HG03439 (cell line): Measurements from ENCODE around the gene TJP1.
"Not testable (repeated sequence)": the region's sequence is repeated elsewhere in the genome, so short reads cannot be mapped to it uniquely, and the experiment has no call there.

Experiments used
- ATAC-seq: cut with Tn5 transposase; IDR thresholded peaks from one replicate; pipeline ENCODE4 v1.9.1; 2021; ENCODE audit warnings: mild to moderate bottlenecking, moderate library complexity; ENCODE audit not compliant: unreplicated experiment

Gene TJP1

DNA sequence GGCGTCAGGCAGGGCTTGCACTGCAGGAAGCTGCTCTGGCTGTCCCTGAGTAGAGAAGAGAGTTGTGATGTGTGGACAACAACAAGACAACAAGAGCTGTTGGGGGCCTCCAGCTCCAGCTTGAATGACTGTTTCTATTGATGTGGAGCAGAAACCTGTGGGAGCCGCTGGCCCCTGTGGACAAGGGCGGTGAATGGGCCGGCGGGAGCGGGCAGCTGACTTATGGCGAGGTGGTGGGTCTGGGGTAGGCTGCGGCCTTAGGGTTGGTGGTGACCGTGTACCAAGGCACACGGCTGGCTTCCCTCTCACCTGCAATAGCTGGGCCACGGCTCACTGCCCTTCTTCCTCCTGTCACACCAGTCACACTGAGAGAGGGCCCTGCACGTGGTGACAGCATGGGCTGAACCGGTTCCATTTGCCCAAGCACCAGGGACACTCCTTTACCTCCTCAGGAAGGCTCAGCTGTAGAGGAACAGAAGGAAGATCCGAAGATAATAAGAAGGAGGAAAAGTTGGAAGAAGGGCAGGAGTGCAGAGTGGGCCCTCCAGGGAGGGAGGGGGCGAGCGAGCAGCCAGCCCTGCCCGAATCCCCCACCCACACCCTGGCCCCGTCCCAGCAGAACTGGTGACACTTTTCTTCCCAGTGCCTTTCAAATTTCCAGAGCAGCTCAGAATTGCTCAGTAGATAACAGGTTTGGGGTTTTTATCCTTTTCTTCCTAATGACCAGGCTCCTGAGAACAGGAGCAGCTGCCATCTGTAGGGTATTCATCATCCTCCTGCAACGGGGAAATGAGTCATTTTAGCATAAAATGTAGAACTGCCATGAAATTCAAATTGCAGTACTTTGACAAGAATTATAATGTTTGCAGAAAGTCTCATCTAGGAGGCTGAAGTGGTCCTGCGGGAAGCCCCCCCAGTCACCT is 136.9 kb downstream of the TJP1 start:
- ATAC-seq = no peak

DNA sequence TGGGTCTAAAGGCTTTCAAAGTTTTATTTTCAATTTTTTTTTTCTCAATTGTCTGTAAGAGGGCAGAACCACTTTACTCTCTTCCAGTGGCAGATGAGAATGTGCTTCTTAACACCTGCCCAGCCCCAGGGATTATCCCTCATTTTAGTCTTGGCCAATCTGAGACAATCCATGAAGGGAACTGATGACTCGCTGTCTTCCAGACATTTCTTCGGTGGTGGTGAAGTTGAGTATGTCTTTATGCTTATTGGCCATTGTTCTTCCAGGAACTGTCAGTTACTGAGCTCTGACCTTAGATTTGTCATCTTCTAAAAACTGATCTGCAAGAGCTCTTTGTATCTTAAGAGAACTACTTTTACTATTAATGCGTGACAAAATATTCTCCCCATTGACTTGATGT is 139.5 kb downstream of the TJP1 start:
- no peak for ATAC-seq

DNA sequence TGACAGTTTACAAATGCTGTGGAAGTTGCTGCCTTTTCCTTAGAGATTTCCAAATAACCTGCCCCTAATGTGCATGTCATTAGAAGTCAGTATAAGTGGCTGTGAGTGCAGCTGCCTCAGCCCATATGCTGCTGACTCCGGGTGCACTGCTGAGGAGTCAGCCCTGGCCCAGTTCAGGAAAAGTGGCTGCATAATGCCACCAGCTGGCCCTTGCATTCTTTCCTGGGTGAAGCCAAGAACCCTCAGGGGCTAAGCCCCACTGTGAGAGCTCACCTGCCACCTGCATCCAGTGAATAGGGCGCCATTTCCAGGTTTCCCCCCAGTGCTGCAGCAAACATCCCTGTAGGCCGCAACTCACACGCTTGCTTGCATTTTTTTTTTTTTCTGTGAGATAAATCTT is 139.9 kb downstream of the TJP1 start:
- ATAC-seq = no peak

DNA sequence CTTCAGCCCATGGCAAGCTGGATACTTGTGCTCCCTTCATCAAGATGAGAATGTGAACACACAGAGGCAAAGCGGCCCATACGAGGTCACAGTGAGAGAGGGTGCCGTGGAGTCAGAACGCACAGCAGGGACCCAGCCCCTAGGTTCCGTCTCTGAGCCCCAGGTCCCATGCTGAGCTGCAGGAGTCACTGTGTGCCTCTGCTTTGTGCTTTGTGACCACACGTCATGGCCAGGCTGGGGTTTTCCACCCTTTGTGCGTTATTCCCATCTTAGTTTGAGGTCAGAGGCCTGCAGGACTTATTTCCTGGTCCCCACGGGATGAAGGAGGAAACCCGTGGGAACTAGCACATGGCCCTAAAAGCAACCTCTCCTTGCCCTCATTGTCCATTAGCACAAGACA is 140.3 kb downstream of the TJP1 start:
- no peak for ATAC-seq

DNA sequence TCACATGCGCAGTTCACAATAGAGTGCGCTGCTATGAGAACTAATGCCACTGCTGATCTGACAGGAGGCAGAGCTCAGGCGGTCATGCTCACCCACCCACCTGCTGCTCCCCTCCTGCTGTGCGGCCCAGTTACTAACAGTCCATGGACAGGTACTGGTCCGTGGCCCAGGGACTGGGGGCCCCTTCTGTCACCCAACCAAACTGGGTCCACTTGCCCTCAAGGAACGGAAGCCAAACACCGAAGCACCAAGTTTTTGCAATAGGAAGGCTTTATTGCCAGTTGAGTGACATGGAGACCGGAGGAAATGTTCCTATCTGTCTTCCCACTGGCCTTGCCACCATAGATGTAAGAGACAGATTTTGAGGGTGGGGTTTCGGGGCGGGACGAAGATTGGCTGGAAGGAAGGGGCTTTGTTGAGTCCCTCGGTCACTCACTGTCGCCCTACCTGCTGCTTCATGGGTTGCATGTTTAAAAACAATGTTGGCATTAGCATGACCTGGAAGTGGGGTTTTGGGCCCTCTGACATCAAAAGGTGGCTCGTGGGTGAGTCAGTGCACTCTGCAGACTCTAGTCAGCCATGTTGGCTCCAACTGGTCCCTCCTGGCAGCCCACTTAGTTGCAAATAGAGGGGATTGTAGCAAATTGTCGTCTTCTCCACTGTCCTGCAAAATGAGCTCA is 141.0 kb downstream of the TJP1 start:
- no peak for ATAC-seq

DNA sequence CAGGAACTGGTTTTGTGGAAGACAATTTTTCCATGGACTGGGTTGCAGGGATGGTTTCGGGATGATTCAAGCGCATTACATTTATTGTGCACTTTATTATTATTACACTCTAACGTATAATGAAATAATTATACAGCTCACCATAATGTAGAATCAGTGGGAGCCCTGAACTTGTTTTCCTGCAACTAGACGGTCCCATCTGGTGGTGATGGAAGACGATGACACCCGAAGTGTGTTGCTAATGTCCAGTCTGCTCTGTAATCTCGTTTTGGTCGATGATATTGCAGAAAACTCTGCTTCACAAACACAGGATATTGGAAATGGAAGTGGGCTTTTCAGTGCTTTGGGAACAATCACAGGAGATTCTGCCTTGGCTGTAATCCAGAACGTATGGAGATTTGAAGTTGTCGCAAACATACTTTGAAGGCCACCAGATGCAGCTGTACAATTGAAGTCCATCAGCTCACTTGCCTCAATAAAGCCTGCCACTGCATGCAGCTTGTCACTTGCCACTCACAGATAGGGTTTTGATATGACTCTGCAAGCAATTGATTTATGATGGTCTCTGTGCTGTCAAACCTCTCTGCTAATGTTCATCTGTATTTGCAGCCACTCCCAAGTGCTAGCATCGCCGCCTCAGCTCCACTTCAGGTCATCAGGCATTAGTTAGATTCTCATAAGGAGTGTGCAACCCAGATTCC is 141.7 kb downstream of the TJP1 start:
- no peak for ATAC-seq

DNA sequence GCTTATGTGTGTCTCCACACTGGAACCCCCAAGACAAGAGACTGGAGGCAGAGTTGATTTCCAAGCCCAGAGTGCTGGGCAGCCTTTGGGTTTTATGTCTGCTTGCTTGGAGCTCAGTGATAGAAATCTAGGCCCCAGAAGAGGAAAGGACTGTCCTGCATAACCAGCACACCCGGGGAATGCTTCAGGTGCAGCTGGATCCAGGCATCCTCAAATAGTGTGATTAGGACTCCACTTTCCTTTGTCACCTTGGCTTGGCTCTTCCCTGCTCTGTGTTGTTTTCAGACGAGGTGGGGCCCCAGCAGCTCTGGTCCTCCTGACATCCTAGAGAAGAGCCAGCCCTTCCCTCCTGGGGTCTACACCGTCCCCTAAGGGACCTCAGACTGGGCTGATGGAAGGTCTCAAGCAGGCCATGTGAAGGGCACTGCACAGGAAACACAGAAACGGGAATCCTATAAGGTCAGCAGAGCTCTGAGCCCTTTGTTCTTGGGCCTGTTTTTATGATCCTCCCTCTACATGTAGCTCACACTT is 143.7 kb downstream of the TJP1 start:
- ATAC-seq = no peak

DNA sequence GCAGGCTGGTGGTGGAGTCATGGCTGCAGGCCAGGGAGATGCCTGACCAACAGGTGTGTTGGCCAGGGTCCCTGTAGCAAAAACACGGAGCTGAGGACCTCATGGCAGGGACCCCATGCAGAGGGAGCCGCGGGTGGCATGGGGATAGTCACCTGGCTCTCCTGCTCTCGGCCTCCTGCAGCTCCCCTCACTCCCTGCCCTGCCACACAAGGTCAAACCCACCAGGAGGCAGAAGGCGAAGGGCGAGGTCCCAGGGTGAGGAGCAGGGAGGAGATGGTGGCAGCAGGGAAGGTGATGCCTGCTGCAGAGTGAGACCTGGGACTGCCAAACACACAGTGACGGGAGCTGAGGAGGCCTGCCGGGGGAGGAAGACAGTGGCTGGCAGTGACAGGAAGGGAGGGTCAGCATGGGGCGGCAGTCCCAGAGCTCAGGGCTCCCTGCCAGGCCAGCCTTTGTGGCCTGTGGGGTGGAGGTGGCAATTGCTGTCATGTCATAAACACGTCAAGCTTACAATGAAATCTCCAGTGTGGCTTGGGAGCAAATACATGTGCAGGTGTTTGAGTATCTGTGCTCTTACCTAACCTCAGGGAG is 144.3 kb downstream of the TJP1 start:
- no peak for ATAC-seq

DNA sequence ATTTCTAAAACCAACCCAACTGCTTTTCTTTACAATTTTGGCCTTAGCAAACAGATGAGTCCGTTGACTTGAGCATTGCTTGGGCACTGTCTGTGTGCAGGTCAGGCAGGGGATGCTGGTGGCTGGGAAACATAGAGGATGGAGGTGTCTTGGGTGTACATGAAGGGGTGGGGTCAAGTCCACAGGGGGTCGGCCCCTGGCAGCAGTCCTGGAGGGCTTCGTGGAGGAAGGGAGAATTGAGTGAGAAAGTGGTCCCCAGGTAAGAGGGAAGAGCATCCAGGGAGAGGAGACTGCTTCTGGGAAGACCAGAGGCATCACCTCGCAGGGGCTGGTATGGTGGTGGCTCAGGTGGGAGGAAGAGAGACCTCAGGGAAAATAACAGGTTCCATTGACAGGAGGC is 144.8 kb downstream of the TJP1 start:
- ATAC-seq = no peak

DNA sequence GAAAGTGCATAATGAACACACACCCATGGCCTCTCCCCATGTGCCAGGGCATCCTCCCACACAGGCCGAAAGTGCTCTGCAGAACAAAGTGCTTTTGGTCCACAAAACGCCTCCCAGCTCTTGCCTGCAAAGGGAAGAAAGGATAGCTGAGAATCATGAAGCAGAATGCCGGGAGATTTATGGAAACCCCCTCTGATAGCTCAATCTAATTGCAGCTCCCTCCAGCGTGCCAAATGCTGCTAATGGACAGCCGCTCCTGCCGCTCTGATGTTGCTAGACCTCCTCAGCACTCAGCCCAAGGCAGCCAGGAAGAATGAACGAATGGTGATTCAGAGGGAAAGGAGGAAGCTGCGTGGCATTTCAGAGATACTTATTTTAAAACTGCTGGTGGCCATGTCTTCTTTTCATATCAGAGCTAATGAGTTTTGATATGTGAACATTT is 145.3 kb downstream of the TJP1 start:
- no peak for ATAC-seq

DNA sequence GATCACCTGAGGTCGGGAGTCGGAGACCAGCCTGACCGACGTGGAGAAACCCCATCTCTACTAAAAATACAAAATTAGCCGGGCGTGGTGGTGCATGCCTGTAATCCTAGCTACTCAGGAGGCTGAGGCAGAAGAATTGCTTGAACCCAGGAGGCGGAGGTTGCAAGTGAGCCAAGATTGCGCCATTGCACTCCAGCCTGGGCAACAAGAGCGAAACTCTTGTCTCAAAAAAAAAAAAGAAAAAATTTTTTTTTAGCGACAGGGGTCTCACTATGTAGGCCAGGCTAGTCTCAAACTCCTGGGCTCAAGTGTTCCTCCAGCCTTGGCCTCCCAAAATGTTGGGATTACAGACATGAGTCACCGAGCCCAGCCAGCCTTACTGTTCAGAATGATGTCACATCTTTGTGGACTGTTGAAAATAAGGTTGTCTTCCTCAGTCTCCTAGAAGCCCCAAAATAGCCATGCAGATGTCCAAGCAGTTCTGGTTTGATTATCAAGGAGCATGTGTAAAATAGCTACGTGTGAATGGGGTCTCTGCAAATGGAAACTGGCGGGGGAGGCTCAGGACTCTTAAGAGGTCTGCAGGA is 145.8 kb downstream of the TJP1 start:
- not testable (repeated sequence) for ATAC-seq

DNA sequence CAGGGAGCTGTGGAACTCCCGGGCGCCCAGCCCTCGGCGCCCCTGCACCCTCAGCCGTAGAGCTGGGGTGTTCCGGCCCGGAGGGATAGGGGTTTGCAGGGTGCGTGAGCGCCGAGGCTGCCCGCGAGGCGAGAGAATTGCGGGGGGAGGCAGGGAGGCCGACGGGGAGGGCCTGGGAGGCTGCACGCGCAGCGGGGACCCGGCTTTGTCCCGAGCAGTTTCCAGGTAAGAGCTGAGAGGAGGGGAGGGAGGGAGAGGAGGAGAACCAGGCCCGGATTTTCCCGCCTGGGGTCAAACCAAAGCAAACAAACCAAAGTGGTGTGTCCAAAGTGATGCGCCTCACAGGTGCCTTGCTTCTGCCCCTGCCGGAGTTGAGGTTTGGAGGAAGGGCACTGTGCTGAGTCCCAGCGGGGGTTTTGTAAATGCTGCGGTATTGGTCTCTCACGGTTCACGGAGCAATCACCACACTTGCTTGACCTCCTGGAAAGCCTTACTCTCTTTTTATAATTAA is 146.4 kb downstream of the TJP1 start:
- no peak for ATAC-seq

DNA sequence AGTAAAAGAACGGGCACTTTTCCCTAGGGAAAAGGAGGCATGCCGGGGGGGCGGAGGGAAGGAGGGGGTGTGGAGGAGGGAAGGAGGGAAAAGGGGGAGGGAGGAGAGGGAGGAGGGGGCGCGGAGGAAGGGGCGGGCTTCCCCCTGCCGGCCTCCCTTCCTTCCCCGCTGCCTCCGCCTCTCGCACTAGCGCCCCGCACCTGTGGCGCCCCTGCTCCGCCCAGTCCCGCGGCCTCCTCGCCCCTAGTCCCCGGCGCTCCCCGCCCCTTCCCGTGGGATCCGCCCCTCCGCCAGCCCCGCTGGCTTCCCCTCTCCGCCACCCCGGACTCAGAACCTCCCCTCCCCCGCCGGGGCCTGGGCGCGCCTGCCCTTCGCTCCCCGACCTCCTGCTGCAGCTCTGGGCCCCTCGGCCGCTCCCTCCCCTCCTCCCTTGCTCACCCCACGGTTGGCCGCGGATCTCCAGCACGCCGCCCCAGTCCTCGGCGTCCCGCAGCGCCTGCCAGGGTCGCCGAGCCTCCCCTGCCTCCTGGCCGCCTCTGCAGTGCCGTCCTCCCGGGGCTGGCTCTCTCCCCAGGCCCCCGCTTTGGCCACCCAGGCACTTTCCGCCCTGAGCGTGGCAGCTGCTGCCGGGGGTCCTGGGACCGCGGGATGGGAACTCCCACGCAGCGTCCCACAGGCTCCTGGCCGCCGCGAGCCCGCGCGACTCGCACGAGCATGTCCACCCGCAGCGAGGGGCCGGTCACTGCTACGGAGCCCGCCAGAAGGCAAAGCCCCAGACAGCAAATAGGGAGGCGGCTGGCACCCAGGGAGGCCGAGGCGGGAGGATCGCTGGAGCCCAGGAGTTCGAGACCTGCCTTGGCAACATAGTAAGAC is 147.4 kb downstream of the TJP1 start:
- no peak for ATAC-seq

DNA sequence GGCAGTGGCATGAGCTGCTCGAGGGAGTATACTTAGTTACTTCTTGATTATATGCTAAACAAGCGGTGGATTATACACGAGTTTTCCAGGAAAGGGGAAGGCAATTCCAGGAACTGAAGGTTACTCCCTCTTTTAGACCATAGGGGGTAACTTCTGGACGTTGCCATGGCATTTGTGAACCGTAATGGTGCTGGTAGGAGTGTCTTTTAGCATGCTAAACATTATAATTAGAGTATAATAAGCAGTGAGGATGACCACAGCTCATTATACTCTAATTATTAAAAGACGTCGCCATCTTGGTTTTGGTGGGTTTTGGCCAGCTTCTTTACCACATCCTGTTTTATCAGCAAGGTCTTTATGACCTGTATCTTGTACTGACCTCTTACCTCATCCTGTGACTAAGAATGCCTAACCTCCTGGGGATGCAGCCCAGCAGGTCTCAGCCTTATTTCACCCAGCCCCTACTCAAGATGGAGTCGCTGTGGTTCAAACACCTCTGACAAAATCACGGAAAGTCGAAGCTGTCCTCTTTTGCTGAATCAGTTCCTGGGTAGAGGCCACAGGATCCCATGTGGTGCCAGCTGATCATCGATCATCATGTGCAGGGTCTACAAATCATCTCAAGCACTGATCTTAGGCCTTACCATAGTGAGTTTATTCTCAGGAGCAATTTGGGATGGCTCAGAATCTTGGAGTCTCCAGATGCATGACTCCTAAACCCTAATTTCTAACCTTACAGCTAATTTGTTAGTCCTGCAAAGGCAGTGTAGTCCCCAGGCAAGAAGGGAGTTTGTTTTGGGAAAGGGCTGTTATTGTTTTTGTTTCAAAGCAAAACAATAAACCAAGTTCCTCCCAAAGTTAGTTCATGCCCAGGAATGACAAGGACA is 149.1 kb downstream of the TJP1 start:
- no peak for ATAC-seq

DNA sequence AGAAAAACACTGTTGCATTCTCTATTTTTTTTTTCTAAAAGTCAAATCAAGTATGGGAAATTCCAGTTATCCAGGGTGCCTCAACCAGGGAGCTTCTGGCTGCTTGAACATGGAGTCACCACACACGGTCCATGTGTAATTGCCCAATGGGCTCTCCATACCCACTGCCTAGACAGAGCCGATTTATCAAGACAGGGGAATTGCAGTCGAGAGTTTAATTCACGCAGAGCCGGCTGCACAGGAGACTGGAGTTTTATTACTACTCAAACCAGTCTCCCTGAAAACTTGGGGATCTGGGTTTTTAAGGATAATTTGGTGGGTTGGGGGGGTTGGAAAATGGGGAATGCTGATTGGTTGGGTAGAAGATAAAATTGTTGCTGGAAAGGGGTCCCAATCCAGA is 149.8 kb downstream of the TJP1 start:
- ATAC-seq = no peak

DNA sequence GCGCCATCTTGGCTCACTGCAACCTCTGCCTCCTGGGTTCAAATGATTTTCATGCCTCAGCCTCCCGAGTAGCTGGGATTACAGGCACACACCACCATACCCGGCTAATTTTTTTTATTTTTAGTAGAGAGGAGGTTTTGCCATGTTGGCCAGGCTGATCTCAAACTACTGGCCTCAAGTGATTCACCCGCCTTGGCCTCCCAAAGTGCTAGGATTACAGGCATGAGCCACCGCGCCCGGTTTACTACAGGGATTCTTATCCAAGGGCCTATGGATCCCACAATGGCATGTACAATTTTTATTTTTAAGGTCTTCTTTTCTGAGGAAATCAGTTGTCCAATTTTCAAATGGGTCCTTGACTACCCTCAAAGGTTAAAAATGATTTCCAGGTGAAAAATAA is 150.2 kb downstream of the TJP1 start:
- not testable (repeated sequence) for ATAC-seq

DNA sequence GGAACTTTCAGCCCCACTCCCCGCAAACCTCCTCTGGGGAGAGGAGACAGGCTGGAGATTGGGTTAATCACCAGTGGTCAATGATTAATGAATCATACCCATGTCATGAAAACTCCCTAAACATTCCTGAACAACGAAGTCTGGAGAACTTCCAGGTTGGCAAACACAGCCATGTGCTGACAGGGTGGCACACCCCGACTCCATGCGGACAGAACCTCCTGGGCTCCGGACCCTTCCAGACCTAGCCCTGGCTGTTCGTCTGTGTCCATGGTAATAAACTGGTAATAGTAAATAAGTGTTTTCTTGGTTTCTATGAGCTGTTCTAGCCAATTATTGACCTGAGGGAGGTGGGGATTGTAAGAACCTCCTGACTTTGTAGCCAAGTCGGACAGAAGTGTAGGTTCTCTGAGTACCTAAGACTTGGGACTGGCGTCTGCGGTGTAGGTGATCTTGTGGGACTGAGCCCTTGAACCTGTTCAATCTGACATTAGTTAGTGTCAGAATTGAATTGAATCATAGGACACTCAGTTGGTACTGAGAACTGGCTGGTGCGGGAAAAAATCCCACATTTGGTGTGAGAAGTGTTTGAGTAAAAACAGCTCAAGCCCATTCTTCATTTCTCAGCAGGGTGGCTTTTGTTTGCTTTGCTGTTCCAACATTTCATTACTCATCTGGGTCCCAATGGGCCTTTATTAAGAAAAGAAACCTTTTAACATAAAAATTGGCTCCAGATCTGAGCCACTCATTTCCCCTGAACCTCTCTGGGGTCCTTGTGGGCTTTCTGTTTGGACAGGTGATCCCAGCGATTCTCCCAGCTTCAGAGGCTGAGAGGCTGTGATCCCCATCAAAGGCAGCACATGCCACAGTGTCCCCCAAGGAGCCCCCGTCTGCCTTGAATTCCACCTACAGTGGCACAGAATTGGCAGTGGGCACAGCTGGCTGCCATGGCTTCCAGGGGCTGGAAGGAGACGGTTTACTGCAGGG is 151.0 kb downstream of the TJP1 start:
- ATAC-seq = no peak
